Dermis lymphatic vessel endothelial cell (primary cell): ENCODE results near the gene FCF1. TPM values are rescaled to one million over a fixed set of nuclear protein-coding genes. Genes with fewer than 3 reads are reported as not detected.

Experiments used
- total RNA-seq: library from RNA; depleted of rRNA; stranded (reverse); fragments of >200 nt; gene quantifications from 2 replicates; pipeline ENCODE4 v1.2.1, GENCODE V29; 2014

FCF1 gene, protein sequence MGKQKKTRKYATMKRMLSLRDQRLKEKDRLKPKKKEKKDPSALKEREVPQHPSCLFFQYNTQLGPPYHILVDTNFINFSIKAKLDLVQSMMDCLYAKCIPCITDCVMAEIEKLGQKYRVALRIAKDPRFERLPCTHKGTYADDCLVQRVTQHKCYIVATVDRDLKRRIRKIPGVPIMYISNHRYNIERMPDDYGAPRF
- total RNA-seq: 11.4 and 19.6 TPM in 2 replicates

DNA sequence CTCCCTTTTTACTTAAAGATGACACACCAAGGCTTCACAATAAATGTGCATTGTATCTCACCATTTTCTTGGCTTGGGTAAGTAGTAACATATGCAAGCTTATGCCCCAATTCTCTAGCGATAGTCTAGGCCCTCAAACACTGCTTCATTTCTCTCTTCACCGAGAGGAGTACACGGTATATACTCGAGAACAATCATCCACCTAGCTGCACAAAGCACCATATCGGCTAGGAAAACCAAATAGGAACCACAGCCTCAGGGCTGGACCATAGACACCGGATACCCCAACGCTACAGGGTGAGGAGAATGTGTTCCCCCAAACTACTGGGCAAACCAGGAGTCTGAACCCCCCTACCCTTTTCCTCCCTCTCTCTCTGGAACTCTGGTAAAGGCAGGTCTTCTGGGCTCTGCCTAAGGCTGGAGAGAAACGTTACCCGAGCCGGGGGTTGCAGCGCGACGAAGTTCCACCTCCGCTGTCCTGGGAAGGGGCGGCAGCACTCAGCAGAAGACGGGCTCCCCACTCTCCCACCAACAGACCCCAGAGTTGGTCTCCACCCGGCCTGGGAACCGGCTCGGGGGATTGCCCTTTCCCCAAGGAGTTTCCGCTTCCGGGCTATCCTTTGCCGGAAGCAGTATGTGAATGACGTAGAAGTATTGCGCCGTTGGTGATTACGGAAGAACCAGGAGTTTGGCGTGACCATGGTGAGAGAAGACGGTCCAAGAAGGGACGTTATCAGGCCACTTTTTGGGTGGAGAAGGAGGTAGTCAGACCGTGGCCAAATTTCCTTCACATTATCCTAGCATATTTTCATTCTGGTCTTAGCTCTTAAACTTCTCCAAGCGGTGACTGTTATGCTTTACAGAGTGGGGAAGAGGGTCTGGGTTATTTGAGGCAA is at the start of gene FCF1, which contains the start of gene AREL1:
Gene FCF1, plus strand, starts transcription at position 646 of the 896 bp plus-strand sequence. Its CDS starts 54 bp downstream, at position 700.
Gene AREL1, minus strand, starts transcription at position 582 of the 896 bp plus-strand sequence. CDS start 27,465 bp downstream, outside the sequence.

DNA sequence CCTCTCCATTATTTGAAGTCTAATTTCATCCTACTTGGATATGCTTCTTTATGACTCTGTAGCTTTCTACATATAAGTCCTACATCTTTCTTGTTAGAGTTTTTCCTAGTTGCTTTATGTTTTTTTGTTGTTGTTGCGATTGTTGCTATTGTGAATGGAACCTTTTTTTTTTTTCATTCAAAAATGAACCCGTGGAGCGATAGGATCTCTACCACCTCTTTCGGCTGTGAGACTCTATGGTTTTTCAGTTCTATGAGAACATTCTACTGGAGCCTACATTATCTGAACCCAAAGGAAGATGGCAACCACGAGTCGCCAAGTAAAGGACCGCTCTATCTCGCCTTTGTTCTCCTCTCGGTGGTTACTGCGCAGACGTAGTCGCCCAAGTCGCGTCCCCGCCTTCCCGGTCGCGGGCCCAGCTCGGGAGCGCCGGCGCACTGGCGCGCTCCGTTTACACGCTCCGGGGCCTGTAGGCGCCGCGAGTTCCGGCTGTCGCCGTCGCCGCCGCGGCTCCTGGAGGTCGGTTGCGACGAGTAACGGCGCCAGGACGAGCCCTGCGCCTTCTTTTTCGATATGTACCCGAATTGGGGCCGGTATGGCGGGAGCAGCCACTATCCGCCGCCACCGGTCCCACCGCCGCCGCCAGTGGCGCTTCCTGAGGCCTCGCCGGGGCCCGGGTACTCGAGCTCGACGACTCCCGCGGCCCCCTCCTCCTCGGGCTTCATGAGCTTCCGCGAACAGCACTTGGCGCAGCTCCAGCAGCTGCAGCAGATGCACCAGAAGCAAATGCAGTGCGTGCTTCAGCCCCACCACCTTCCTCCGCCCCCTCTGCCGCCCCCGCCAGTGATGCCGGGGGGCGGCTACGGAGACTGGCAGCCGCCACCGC is 50.2 kb downstream of the FCF1 start, which contains the start of gene YLPM1:
Gene YLPM1, plus strand, starts transcription at position 400 of the 886 bp plus-strand sequence. Its CDS starts 174 bp downstream, at position 574.

Other genes with a start within 250 kb of the FCF1 start
- gene NPC2, start 219.8 kb upstream of the FCF1 start, total RNA-seq: 160 and 185 TPM in 2 replicates
- 9.4 and 11.1 TPM in 2 replicates for gene ISCA2, start 219.4 kb upstream of the FCF1 start, total RNA-seq
- gene LTBP2, start 100.9 kb upstream of the FCF1 start, total RNA-seq: 5.0 and 5.1 TPM in 2 replicates
- gene AREL1, start 64 bp upstream of the FCF1 start, total RNA-seq: 20.2 and 21.5 TPM in 2 replicates
- gene YLPM1, start 50.2 kb downstream of the FCF1 start, total RNA-seq: 18.4 and 24.1 TPM in 2 replicates
- not detected in 2 replicates for gene PROX2, start 163.0 kb downstream of the FCF1 start, total RNA-seq
- gene DLST, start 168.8 kb downstream of the FCF1 start, total RNA-seq: 37.4 and 42.5 TPM in 2 replicates
- gene RPS6KL1, start 210.1 kb downstream of the FCF1 start, total RNA-seq: 4.3 and 6.6 TPM in 2 replicates
- gene PGF, start 242.5 kb downstream of the FCF1 start, total RNA-seq: 5.7 and 8.6 TPM in 2 replicates